GM12865 (cell line): ENCODE data around the gene EIF3B.
A peak's percentile ranks its signal among the peaks of the same experiment; 100 is the strongest.

Experiments used
- DNase-seq: peaks from one replicate; pipeline ENCODE4 v3.0.0; 2010; ENCODE audit warnings: low read depth
- H3K4me3 ChIP-seq: 2 replicates; pipeline ENCODE4 v1.5.1; 2011; ENCODE audit warnings: mild to moderate bottlenecking, low read depth, low read length, control low read depth
- TF ChIP-seq, protein P1 (sequence below): IDR thresholded peaks from 2 replicates; pipeline ENCODE4 v1.5.1; 2011; ENCODE audit warnings: low read length, control low read depth, low read depth, inconsistent platforms; ENCODE audit not compliant: insufficient read depth; ENCODE audit errors: missing control alignments

EIF3B gene

DNA sequence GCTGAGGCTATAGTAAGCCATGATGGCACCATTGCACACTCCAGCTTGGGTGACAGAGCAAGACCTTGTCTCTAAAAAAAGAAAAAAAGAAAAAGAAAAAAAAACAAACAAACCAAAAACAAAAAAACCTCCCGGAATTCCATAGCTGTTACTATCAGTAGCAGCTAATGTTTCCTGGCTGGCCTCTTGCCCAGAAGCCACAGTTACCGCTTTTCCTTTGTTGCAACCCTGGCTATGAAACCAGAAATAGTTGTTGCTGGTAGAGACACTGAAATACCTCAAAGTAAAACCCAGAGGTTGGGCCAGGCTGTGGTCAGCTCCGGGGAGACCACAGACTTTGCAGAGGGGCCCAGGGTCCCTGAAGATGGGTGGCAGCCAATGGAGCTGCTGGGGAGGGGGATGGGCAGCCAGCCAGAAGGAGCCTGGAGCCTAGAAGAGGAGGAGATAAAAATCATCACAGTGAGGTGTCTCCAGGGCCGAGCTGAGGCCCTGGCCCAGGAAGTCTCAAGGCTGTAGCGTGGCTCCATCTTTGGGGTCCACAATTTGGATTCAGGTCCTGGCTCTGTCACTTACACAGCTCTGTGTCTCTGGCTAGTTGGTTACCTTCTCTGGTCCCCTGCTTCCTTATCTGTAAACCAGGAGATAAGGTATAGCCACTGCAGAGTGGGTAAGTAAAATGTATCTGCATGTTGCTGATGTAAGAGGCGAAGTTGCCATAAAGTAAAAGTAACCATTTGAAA, 45.4 kb downstream of the EIF3B start:
- H3K4me3 ChIP-seq: no peak overlapping the region
- DNase-seq: peak; percentile 74

DNA sequence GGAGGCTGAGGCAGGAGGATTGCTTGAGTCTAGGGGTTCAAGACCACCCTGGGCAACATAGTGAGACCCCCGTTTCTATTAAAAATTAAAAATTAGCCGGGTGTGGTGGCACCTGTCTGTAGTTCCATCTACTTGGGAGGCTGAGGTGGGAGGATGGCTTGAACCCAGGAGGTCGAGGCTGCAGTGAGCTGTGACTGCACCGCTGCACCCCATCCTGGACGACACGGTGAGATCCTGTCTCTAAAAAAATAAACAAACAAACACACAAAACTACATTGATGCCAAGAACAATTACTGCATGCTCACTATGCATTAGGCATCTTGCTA, 48.0 kb downstream of the EIF3B start:
- H3K4me3 ChIP-seq: peak overlapping the region; percentile 71
- no peak for DNase-seq
- TF ChIP-seq, protein P1, sequence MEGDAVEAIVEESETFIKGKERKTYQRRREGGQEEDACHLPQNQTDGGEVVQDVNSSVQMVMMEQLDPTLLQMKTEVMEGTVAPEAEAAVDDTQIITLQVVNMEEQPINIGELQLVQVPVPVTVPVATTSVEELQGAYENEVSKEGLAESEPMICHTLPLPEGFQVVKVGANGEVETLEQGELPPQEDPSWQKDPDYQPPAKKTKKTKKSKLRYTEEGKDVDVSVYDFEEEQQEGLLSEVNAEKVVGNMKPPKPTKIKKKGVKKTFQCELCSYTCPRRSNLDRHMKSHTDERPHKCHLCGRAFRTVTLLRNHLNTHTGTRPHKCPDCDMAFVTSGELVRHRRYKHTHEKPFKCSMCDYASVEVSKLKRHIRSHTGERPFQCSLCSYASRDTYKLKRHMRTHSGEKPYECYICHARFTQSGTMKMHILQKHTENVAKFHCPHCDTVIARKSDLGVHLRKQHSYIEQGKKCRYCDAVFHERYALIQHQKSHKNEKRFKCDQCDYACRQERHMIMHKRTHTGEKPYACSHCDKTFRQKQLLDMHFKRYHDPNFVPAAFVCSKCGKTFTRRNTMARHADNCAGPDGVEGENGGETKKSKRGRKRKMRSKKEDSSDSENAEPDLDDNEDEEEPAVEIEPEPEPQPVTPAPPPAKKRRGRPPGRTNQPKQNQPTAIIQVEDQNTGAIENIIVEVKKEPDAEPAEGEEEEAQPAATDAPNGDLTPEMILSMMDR: no peak

More for the DNA sequence above, 45.4 kb downstream of the EIF3B start:
- TF ChIP-seq, protein P1: no peak

DNA sequence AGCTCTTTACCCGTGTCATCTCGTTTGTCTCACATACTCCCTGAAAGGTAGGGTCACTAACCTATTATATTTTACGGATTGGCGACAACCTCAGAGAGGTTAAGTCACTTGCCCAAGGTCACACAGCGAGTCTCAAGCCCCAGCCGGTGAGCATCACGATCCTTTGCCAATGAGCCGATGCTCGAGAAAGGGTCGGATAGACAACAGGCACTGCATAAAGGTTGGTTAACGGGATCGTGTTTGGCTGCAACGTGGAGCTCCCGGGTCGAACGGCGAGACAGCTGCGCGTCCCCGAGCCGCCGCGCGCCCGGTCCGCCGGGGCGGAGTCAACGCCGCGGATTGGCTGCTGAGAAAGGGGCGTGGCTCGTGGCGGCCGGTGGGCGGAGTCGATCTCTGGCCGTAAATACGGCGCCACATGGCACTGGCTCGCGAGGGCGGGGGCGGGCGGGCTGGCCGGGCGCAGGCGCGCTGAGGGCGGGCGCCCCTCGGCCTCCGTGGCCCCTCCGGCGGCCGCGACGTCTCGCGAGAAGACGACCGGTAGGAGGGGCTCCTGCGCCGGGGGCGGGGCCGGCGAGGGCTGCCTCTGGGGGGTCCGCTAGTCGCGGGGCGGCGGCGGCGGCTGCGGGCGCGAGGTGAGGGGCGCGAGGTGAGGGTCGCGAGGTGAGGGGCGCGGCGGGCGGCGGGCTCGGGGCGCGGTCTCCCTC, 48.5 kb downstream of the EIF3B start, which contains the start of gene CHST12:
CHST12 (plus strand) TSS at position 598 of the 704 bp plus-strand sequence. CDS start 29,029 bp downstream, outside the sequence.
- TF ChIP-seq, protein P1: no peak
- H3K4me3 ChIP-seq: peak within 1 kb of the TSS; percentile 93
- peak; percentile 98 for DNase-seq

DNA sequence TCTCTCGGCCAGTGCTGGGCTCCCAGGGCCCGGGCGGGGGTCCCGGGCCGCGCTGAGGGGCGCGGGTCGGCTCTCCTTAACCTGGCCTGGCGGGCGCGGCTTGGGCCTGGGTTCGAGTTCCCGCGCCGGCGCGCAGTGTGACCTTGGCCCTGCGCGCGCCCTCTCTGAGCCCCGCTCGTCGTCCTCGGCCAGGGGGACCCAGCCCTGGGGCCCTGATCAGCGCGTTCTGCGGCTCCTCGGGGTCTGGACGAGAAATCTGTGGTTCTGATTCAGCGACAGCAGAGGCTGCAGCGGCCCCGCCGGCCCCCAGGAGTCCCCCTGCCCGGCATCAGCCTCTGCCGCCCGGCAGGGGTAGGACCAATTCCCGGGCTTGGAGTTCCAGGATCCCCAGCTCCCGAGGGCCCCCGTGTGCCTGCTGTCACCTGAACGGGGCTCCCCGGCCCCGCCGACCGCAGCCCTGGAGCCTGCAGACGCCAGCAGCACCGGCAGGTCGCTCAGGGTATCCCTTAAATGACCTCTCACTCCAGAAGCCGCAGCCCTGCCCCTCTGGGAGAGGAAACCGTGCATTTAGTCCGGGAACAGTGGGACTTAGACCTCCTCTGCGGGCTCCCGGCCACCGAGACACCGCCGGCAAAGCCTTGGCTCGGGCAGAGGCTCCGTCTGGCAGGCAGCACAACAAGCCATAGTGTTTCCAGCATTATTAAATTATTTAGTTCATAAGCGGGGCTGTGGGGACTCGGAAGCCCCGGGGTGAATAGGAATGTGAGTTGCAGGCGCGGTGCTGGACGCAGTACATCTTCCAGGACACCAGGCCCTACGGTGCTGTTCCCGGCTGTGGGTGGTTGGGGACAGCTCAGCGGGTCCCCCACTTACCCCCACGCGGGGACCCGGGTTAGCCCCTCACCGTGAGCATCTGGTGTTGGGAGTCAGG, 49.4 kb downstream of the EIF3B start:
- DNase-seq: peak; percentile 46
- H3K4me3 ChIP-seq: peak overlapping the region; percentile 93
- TF ChIP-seq, protein P1: no peak

DNA sequence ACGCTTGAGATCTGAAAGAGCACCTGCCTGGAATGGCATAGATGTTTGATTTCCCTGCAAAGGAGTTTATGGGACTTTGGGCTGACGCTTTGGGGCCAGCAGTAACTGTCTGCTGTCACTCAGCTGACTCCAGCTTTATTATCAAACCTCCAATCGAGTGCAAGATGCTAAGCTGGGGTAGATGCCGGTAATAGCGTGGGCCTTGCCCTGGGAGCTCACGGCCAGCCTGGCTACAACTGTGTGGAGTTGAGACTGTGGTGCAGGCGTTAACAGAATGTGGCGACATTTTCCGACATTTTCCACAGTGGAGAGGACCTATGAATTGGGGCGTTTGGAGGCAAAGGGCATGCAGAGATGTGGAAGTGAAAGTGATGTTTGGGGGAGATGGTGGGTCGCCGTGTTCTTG, 50.1 kb downstream of the EIF3B start:
- no peak for DNase-seq

DNA sequence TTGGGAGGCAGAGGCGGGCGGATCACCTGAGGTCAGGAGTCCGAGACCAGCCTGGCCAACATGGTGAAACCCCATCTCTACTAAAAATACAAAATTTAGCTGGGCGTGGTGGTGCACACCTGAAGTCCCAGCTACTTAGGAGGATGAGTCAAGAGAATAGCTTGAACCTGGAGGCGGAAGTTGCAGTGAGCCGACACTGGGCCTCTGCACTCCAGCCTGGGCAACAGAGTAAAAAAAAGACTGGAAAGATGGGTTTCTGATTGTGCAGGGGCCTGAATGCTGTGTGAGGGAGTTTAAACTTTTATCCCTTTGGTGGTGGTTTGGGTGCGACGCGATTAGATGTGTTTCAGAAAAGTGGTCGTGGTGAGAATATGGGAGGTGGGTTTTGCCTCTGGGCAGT, 50.6 kb downstream of the EIF3B start:
- DNase-seq: no peak
- H3K4me3 ChIP-seq: peak overlapping the region; percentile 93
- TF ChIP-seq, protein P1: no peak

More for the DNA sequence above, 50.1 kb downstream of the EIF3B start:
- H3K4me3 ChIP-seq: peak overlapping the region; percentile 93
- TF ChIP-seq, protein P1: no peak
